ENCODE results near the gene CHN2.

CHN2 gene

GRCh38 chr7:29281782-29282541 lies 87.4 kb downstream of the CHN2 start:
- no peak for DNase-seq (ENCODE audit: low read depth in 1 of 2, low spot score in 1 of 2)

DNA sequence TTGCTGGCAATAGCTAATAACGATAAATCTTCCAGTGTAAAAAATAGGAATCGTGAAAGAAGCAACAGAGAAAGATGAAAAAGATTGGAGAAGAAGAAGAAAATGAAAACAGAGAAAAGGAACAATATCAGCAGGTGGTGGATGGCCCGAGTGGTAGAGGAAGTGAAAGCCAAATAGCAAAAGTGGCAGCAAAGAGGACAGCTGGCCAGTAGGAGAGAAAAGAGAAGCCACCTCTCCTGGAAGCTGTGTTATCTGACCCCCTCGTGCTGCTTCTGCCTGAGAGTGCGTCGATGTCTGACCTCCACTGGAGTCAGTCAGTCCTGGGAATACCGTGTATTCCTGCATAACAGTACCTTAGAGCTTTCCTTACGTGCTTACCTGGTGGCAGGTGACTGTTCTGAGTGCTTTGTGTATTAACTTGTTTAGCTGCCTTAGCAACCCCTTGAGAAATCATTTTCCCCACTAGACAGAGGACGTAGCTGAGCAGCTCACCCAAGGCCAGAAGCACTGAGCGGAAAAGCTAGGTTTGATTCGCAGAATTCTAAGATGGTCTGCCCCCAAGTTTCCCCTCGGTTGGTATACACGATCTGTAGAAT lies 88.3 kb downstream of the CHN2 start:
- no peak for DNase-seq (ENCODE audit: low read depth in 1 of 2, low spot score in 1 of 2)

DNA sequence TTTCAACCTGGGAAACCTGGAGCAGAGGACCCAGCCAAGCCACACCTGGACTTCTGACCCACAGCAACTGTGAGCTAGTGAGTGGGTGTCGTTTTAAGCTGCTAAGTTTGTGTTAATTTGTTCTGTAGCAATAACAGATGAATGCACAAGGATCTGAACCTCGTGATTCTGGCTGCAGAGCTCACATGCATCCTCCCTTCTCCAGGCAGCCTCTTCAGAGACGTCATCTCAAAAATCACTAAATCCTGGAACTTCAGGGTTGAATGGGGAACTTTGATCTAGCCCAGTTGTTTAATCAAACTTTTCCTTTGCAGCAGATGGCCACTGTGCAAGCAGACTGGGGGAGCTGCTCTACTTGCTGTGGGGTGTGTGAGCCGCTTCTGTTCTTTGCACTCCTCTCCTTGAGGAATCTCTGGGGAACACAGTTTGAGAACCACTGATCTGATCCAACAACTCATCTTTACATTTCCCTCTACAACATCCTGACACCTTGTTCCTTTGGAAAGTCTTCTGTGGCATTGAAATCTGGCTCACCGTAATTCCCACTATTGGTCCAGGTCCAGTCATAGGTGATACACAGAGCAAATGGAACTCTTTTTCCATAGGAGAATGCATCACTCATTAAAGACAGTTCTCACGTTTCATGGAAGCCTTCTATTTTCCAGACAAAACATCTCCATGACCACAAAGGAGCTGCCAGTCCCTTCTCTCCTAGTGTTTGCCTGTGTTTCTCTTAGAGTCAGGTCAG lies 90.3 kb downstream of the CHN2 start:
- DNase-seq (ENCODE audit: low read depth in 1 of 2, low spot score in 1 of 2) = no peak

GRCh38 chr7:29285444-29285793 lies 90.8 kb downstream of the CHN2 start:
- DNase-seq (ENCODE audit: low read depth in 1 of 2, low spot score in 1 of 2) = no peak

- DNase-seq (ENCODE audit: low read depth in 1 of 2, low spot score in 1 of 2) = no peak
Measured at GRCh38 chr7:29285861-29286260, 91.3 kb downstream of the CHN2 start.

GRCh38 chr7:29287366-29287765 lies 92.8 kb downstream of the CHN2 start:
- DNase-seq (ENCODE audit: low read depth in 1 of 2, low spot score in 1 of 2) = no peak

DNA sequence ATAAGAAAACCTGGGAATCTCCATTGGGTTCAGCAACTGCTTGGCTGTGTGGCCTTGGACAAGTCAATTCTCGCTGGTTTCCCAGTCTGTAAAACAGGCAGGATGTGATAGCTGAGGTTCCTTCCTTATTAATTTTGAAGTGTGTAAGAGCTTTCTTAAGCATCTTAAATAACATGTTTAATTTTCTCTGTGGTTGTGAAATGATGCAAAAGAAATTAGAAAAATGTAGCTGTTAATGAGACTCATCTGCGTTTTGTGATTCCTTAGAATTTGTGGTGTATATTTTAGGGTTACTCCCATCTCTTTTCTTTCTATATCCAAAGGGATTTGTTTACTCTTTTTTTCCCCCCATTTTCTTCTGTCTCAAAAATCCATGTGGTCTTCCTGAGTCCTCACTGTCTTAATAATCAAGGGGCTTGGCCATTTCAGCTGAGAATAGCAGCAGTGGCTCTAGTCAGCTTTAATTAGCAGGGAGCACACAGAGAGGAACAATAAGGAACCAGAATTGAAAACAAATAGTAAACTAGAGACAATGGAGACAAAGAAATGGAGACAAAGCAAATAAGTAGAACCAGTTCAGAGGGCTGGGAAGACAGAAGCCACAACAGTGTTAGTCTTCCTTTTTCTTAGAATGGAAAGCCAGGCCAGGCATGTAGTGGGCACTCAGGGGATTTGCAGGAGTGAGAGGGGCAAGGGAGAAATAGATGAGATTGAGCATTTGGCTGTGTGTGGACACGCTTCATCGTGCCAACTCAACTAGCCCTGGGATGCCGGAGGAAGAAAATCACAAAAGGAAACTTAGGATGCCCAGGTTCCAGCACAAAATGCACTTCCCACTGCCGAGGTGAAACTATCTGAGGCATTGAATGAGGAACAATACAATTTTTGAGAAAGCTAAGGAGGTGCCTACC lies 93.9 kb downstream of the CHN2 start:
- DNase-seq (ENCODE audit: low read depth in 1 of 2, low spot score in 1 of 2) = no peak

GRCh38 chr7:29289156-29290021 lies 94.8 kb downstream of the CHN2 start:
- DNase-seq (ENCODE audit: low read depth in 1 of 2, low spot score in 1 of 2) = no peak

- DNase-seq (ENCODE audit: low read depth in 1 of 2, low spot score in 1 of 2) = no peak
Measured at GRCh38 chr7:29290829-29291228, 96.3 kb downstream of the CHN2 start.

DNA sequence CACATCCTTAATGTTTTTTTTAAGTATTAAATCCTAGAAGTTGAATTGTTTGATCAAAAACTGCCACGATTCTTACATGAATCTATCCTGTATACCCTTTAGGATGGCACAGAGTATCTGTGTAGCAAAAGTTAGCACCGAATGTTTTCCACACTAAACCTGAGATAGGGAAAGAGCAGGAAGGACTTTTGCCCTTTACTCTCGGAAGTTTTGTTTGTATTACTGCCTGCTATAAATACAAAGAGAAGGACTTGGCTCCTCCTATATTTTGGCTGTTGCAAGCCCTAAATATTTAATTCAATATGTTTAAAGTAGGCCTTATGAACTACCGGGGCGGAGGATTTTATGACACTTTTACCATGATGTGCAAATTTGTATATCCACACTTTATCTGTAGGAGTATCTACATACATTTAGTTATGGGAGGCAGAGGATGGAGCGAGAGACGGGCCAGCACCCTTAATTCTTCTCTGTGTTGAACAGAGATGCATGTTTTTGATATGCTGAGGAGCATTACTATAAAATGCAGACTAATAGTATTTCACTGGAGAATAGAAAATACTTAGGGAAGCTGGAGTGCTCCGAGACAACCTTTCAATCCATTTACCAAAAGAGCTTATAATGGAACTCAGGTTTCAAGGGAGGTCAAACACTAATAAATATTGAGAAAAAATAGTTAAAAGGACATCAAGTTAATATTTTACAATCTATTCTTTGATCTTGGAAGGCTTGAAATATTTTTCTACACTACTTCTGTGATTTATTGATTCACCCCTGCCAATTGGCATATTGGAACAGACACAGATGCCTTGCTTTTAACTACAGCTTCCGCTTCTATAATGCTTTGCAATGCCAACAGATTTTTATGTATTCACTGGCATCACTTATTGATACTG lies 97.4 kb downstream of the CHN2 start:
- no peak for DNase-seq (ENCODE audit: low read depth in 1 of 2, low spot score in 1 of 2)

DNA sequence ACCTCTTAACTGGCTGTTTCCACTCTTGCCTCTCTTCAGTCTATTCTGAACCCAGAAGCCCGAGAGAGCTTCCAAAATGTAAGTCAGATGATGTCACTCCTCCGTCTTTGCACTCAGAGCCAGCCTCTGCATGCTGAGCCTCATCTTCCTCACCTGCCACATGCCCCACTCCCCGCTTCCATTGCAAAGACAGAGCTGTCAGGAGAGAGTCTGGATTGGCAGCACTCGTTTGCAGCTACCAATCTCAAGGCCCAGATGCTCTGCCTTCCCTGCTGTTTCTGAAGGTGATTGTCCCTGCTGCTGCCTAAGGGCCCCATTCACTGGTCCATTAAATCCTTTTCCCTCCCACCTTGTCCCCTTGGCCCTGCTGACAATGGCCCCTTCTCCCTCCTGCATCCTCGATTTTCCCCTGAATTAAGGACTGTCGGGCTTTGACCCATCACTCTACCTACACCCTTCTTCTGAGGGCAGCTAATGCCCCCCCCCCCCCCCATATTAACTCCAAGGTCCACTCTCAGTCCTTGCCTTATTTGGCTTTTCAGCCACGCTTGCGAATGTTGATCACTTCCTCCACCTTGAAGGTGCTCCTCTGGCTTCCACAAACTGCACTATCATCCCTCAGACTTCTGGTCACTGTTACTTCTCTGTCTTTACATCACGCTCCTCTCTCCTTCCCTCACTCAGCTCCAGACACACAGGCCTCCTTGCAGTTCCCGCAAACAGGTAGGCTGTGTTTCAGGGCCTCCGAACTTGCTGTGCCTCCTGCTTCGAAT lies 98.5 kb downstream of the CHN2 start:
- no peak for DNase-seq (ENCODE audit: low read depth in 1 of 2, low spot score in 1 of 2)

DNA sequence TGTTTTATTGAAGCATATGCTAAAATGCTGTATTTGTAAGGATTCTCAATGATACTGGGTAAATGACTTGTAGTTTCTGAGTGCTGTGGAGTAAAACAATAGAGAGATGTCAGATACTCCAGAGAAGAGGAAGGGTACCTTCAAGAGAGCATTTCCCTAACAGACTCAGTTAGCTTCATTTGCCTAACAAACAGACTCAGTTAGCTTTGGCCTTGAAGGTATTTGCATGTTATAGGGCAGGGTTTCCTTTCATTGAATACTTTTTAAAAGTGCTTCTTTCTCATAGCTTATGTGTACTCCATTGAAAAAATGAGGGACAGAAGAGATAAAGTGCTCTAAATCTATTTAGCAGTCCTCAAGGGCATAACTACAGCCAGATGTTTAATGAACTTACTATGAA lies 101.8 kb downstream of the CHN2 start:
- no peak for DNase-seq (ENCODE audit: low read depth in 1 of 2, low spot score in 1 of 2)

- no peak for DNase-seq (ENCODE audit: low read depth in 1 of 2, low spot score in 1 of 2)
Measured at GRCh38 chr7:29297194-29297890, 102.8 kb downstream of the CHN2 start.

GRCh38 chr7:29299086-29299485 lies 104.5 kb downstream of the CHN2 start:
- no peak for DNase-seq (ENCODE audit: low read depth in 1 of 2, low spot score in 1 of 2)

GRCh38 chr7:29300026-29300480 lies 105.5 kb downstream of the CHN2 start:
- no peak for DNase-seq (ENCODE audit: low read depth in 1 of 2, low spot score in 1 of 2)

- no peak for DNase-seq (ENCODE audit: low read depth in 1 of 2, low spot score in 1 of 2)
Measured at GRCh38 chr7:29300649-29301048, 106.1 kb downstream of the CHN2 start.

DNA sequence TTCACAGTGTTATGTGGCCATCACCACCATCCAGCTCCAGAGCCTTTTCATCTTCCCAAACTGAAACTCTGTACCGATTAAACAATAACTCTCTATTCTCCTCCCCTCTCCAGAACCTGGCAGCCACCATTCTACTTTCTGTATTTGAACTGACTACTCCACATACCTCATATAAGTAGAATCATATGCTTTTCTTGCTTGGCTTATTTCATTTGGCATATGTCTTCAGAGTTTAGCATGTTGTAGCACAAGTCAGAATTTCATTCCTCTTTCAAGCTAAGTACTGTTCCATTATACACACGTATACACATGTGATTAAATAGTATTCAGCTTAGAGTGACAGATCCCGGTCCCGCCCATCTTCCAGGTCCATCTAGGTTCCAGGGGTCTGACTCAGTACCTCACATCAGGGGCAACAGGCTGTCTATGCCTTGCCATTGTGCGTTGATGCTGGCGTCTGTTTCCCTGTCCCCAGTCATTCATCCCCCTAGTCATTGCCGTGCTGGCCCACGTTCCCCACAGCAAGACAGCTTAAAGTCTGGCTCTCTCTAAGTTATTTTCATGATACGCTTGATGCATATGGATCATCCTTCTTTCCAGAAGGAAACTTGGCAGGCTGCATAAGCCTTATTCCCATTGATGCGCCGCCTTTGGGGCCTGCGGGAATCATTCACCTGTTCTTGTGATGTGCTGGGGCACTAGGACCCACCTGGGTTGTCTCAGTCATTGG lies 108.3 kb downstream of the CHN2 start:
- no peak for DNase-seq (ENCODE audit: low read depth in 1 of 2, low spot score in 1 of 2)

Measured in stimulated activated CD4-positive, alpha-beta T cell treated with anti-CD3 and anti-CD28 coated beads, Interleukin-15, amount 100 ng/mL, for 1 hour (primary cell).